CD4-positive, CD25-positive, alpha-beta regulatory T cell (primary cell): ENCODE data around the gene IQGAP3. TPM values are rescaled to one million over a fixed set of nuclear protein-coding genes. Genes with fewer than 3 reads are reported as not detected.
A peak's percentile ranks its signal among the peaks of the same experiment; 100 is the strongest.

Experiments
- ATAC-seq, 2 donors: fragments of 150-1000 bp; cut with Tn5 transposase; one replicate each; pipeline ENCODE4 v1.10.0; 2021; ENCODE audit warnings: low read depth in 2 of 2, moderate number of reproducible peaks in 2 of 2, moderate library complexity in 1 of 2
- DNase-seq, 3 donors: peaks; one replicate each; pipeline versions ENCODE4 v3.0.0 to v3.0.0-alpha.2; 2012 to 2022; ENCODE audit warnings: mixed read lengths in 1 of 3
- H3K27ac ChIP-seq: one replicate; pipeline ENCODE4 v1.7.0; 2013; ENCODE audit warnings: mild to moderate bottlenecking, low read length; ENCODE audit not compliant: insufficient read depth, poor library complexity, severe bottlenecking
- H3K27me3 ChIP-seq: one replicate; pipeline ENCODE4 v1.7.0; 2013; ENCODE audit warnings: low read length; ENCODE audit not compliant: control insufficient read depth, insufficient read depth
- H3K36me3 ChIP-seq: one replicate; pipeline ENCODE4 v1.7.0; 2013; ENCODE audit warnings: mild to moderate bottlenecking, low read length, moderate library complexity; ENCODE audit not compliant: control insufficient read depth, insufficient read depth
- H3K4me1 ChIP-seq: 2 replicates; pipeline ENCODE4 v1.7.0; 2013; ENCODE audit warnings: mild to moderate bottlenecking, low read length; ENCODE audit not compliant: insufficient read depth, control insufficient read depth, poor library complexity, severe bottlenecking
- H3K4me3 ChIP-seq: one replicate; pipeline ENCODE4 v1.7.0; 2013; ENCODE audit warnings: low read depth, mild to moderate bottlenecking, low read length, moderate library complexity
- H3K9me3 ChIP-seq, 2 experiments: 1 replicate in 1 of 2; 2 replicates in 1 of 2; pipeline ENCODE4 v1.7.0; 2013; ENCODE audit warnings: low read length in 2 of 2, mild to moderate bottlenecking in 1 of 2, moderate library complexity in 1 of 2; ENCODE audit not compliant: control insufficient read depth in 2 of 2
- H3K27ac Mint-ChIP-seq, 3 donors: one replicate each; pipeline ENCODE4 v1.8.0; 2020 to 2022; ENCODE audit warnings: mild to moderate bottlenecking in 3 of 3, mixed read lengths in 3 of 3, moderate library complexity in 2 of 3
- H3K27me3 Mint-ChIP-seq: one replicate; pipeline ENCODE4 v1.8.0; 2022; ENCODE audit warnings: mild to moderate bottlenecking, mixed read lengths
- H3K36me3 Mint-ChIP-seq: one replicate; pipeline ENCODE4 v1.8.0; 2020; ENCODE audit warnings: mixed read lengths
- H3K4me1 Mint-ChIP-seq, 4 donors: one replicate each; pipeline ENCODE4 v1.8.0; 2020 to 2022; ENCODE audit warnings: mixed read lengths in 4 of 4, mild to moderate bottlenecking in 1 of 4
- H3K4me3 Mint-ChIP-seq, 4 donors: one replicate each; pipeline ENCODE4 v1.8.0; 2020 to 2022; ENCODE audit warnings: mild to moderate bottlenecking in 4 of 4, mixed read lengths in 4 of 4, moderate library complexity in 3 of 4
- H3K9me3 Mint-ChIP-seq, 7 donors: one replicate each; pipeline ENCODE4 v1.8.0; 2020 to 2022; ENCODE audit warnings: mixed read lengths in 7 of 7, mild to moderate bottlenecking in 3 of 7, moderate library complexity in 2 of 7
- polyA plus RNA-seq, 4 donors: library from polyadenylated mRNA; unstranded; fragments of 300-500 nt; fragmentation: Illumina TruSeq; gene quantifications; one replicate each; pipeline ENCODE4 v1.2.3, GENCODE V29; 2021
- total RNA-seq: library from RNA; stranded (reverse); gene quantifications from one replicate; pipeline ENCODE4 v1.2.3, GENCODE V29; 2022

Gene IQGAP3
- total and polyA plus RNA-seq, 5 donors from 2014 or later: 0.05 to 0.98 (median 0.10) TPM

DNA sequence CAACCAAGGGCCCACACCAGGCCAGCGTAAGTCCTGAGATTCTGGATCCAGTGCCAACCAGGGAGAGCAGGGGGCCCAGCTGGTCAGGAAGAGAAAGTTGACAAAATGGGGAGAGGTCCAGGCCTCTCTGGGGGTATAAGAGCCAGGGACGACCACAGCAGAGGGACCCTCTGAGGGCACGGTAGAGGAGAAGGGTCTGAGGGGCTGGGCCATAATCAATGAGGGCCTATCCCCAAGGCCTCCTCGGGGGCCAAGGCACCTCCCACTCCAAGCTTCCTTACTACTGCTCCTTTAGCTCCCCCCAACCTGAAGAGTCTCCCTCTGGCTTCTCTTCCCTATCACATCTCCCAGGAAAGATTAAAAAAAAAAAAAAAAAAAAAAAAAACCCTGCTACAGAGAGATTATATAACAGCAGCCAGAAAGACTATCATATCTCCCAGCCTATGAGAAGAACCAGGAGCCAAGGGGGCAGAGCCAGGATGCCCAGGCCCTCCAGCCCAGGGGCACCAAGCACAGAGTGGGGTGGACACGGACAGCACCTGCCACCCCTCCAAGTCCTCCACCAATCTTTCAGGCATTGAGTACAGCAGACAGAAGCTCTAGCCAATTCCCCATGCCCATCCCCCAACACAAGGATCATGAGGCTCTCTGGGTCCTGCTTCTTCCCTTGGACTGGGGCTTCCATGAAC lies 74.5 kb downstream of the IQGAP3 start:
- Mint-ChIP-seq H3K36me3 (peaks cover 8% of the 10 kb centered on the region), H3K27ac (peak overlapping the region; percentile 82 to 100 (median 83)), H3K4me3 (peak overlapping the region; percentile 86 to 97 (median 94)), H3K4me1 (peaks cover 11 to 81% (median 62%) of the 10 kb centered on the region in 4 donors), H3K27me3 (no peaks in the 10 kb centered on the region), H3K9me3 (no peaks in the 10 kb centered on the region)
- H3K27me3 ChIP-seq: no peaks in the 10 kb centered on the region
- peaks cover 87% of the 10 kb centered on the region for H3K4me1 ChIP-seq
- peaks cover 12% of the 10 kb centered on the region for H3K36me3 ChIP-seq
- H3K9me3 ChIP-seq: no peaks in the 10 kb centered on the region
- DNase-seq (no peak), ATAC-seq (no peak)
- H3K27ac ChIP-seq: peak overlapping the region; percentile 99
- H3K4me3 ChIP-seq: peak overlapping the region; percentile 85

GRCh38 chr1:156497078-156497742 lies 75.2 kb downstream of the IQGAP3 start:
- no peaks in the 10 kb centered on the region for H3K9me3 Mint-ChIP-seq
- H3K36me3 Mint-ChIP-seq: peaks cover 8% of the 10 kb centered on the region
- H3K9me3 ChIP-seq: no peaks in the 10 kb centered on the region
- peak overlapping the region; percentile 79 to 100 (median 84) for H3K27ac Mint-ChIP-seq
- DNase-seq (no peak), ATAC-seq (no peak)
- peak overlapping the region; percentile 85 for H3K4me3 ChIP-seq
- H3K4me1 ChIP-seq: peaks cover 87% of the 10 kb centered on the region
- H3K4me3 Mint-ChIP-seq: peak overlapping the region; percentile 86 to 97 (median 94)
- peak overlapping the region; percentile 99 for H3K27ac ChIP-seq
- peaks cover 7 to 81% (median 62%) of the 10 kb centered on the region in 4 donors for H3K4me1 Mint-ChIP-seq
- H3K27me3 ChIP-seq: no peaks in the 10 kb centered on the region
- peaks cover 12% of the 10 kb centered on the region for H3K36me3 ChIP-seq
- no peaks in the 10 kb centered on the region for H3K27me3 Mint-ChIP-seq

GRCh38 chr1:156496211-156496761 lies 76.1 kb downstream of the IQGAP3 start:
- no peaks in the 10 kb centered on the region for H3K27me3 ChIP-seq
- ATAC-seq (no peak), DNase-seq (no peak)
- peak overlapping the region; percentile 86 to 95 (median 92) for H3K4me3 Mint-ChIP-seq
- H3K27ac ChIP-seq: peak overlapping the region; percentile 99
- no peaks in the 10 kb centered on the region for H3K9me3 ChIP-seq
- H3K36me3 Mint-ChIP-seq: peaks cover 11% of the 10 kb centered on the region
- peak overlapping the region; percentile 58 to 100 (median 82) for H3K27ac Mint-ChIP-seq
- peaks cover 87% of the 10 kb centered on the region for H3K4me1 ChIP-seq
- peak overlapping the region; percentile 85 for H3K4me3 ChIP-seq
- H3K27me3 Mint-ChIP-seq: no peaks in the 10 kb centered on the region
- H3K9me3 Mint-ChIP-seq: no peaks in the 10 kb centered on the region
- peaks cover 12% of the 10 kb centered on the region for H3K36me3 ChIP-seq
- H3K4me1 Mint-ChIP-seq: peaks cover 5 to 81% (median 66%) of the 10 kb centered on the region in 4 donors

GRCh38 chr1:156495401-156496140 lies 76.8 kb downstream of the IQGAP3 start:
- H3K36me3 Mint-ChIP-seq: peaks cover 11% of the 10 kb centered on the region
- H3K27me3 Mint-ChIP-seq: no peaks in the 10 kb centered on the region
- no peaks in the 10 kb centered on the region for H3K9me3 ChIP-seq
- ATAC-seq (no peak), DNase-seq (no peak)
- peak overlapping the region; percentile 48 for H3K4me3 ChIP-seq
- peaks cover 11 to 87% (median 72%) of the 10 kb centered on the region in 4 donors for H3K4me1 Mint-ChIP-seq
- peak overlapping the region; percentile 84 to 95 (median 90) for H3K4me3 Mint-ChIP-seq
- H3K27me3 ChIP-seq: no peaks in the 10 kb centered on the region
- peaks cover 88% of the 10 kb centered on the region for H3K4me1 ChIP-seq
- H3K36me3 ChIP-seq: peaks cover 12% of the 10 kb centered on the region
- H3K27ac Mint-ChIP-seq: peak overlapping the region; percentile 34 to 100 (median 82)
- H3K27ac ChIP-seq: peak overlapping the region; percentile 39
- no peaks in the 10 kb centered on the region for H3K9me3 Mint-ChIP-seq

GRCh38 chr1:156494309-156494895 lies 78.0 kb downstream of the IQGAP3 start:
- ATAC-seq (no peak), DNase-seq (no peak)
- no peaks in the 10 kb centered on the region for H3K9me3 Mint-ChIP-seq
- H3K27me3 Mint-ChIP-seq: no peaks in the 10 kb centered on the region
- peaks cover 11% of the 10 kb centered on the region for H3K36me3 Mint-ChIP-seq
- peak overlapping the region in 2 of 3 donors; percentile 65 to 100 for H3K27ac Mint-ChIP-seq
- peak overlapping the region; percentile 71 for H3K27ac ChIP-seq
- H3K4me1 Mint-ChIP-seq: peaks cover 11 to 98% (median 80%) of the 10 kb centered on the region in 4 donors
- H3K4me3 ChIP-seq: peak overlapping the region; percentile 5
- peak overlapping the region; percentile 45 to 86 (median 68) for H3K4me3 Mint-ChIP-seq
- peaks cover 100% of the 10 kb centered on the region for H3K4me1 ChIP-seq
- H3K36me3 ChIP-seq: peaks cover 12% of the 10 kb centered on the region
- H3K9me3 ChIP-seq: no peaks in the 10 kb centered on the region
- H3K27me3 ChIP-seq: no peaks in the 10 kb centered on the region

DNA sequence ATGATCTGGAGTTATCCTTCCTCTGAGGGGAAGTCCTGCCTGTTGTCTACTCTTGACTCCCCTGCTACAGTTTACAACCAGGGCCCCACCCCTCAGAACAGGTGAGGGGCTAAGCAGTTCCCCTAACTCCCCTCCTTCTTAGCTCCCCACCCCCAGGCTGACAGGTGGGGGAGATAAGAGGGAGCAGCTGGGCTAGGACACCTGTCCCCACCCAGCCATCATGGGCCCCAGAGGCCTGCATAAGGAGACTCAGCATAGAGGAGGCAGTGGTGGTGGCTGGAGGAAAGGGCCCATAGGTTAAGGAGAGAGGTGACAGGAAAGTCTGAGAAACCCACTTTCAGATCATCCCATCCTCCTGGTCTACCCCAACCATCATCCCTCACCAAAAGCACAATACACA lies 78.6 kb downstream of the IQGAP3 start:
- Mint-ChIP-seq H3K4me3 (peak overlapping the region; percentile 44 to 67 (median 63)), H3K4me1 (peaks cover 11 to 100% (median 84%) of the 10 kb centered on the region in 4 donors), H3K27me3 (no peaks in the 10 kb centered on the region), H3K9me3 (no peaks in the 10 kb centered on the region), H3K27ac (peak overlapping the region in 2 of 3 donors; percentile 85 to 89), H3K36me3 (peaks cover 11% of the 10 kb centered on the region)
- DNase-seq (no peak), ATAC-seq (no peak)
- H3K27me3 ChIP-seq: no peaks in the 10 kb centered on the region
- H3K4me1 ChIP-seq: peaks cover 100% of the 10 kb centered on the region
- no peaks in the 10 kb centered on the region for H3K9me3 ChIP-seq
- peak overlapping the region; percentile 31 for H3K4me3 ChIP-seq
- H3K27ac ChIP-seq: peak overlapping the region; percentile 71
- H3K36me3 ChIP-seq: peaks cover 12% of the 10 kb centered on the region

DNA sequence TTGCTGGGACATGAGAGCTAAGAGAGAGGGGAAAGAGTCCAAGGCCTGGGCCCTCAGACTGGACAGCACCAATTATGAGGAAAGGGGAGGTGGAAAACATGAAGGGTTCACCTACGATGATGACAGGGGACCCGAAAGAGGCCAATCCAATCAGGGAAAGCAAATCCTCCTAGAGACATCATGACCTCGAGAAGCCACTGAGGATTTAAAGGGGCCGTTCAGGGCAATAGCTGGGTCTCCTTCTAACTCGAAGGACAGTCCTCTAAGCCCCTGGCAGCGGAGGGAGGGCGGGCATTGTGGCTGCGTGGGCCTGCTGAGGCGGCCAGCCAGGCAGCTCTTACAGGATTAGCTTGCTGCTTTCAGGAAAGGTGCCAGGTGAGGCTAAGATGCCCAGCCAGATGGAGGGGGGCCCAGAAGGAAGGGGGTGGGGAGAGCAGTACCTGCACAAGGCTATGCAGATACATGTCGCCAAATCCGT lies 79.2 kb downstream of the IQGAP3 start:
- Histone ChIP-seq H3K4me3 (peak overlapping the region; percentile 26), H3K27ac (peak overlapping the region; percentile 71), H3K9me3 (no peaks in the 10 kb centered on the region), H3K27me3 (no peaks in the 10 kb centered on the region), H3K4me1 (peaks cover 100% of the 10 kb centered on the region), H3K36me3 (peaks cover 12% of the 10 kb centered on the region)
- Mint-ChIP-seq H3K36me3 (peaks cover 11% of the 10 kb centered on the region), H3K9me3 (no peaks in the 10 kb centered on the region), H3K4me3 (peak overlapping the region; percentile 65 to 86 (median 74)), H3K4me1 (peaks cover 11 to 100% (median 84%) of the 10 kb centered on the region in 4 donors), H3K27me3 (no peaks in the 10 kb centered on the region), H3K27ac (peak overlapping the region; percentile 89 to 96 (median 96))
- ATAC-seq: no peak
- no peak for DNase-seq
